GM18505 (cell line): ENCODE measurements around the gene INPP5A.

Experiments
- ATAC-seq: cut with Tn5 transposase; IDR thresholded peaks from one replicate; pipeline ENCODE4 v1.9.1; 2021; ENCODE audit not compliant: unreplicated experiment
- POLR2A ChIP-seq: IDR thresholded peaks from 4 replicates; pipeline ENCODE4 v1.6.1; 2011; ENCODE audit warnings: borderline replicate concordance; ENCODE audit not compliant: insufficient read depth, insufficient read length; ENCODE audit errors: extremely low read depth

Gene INPP5A

DNA sequence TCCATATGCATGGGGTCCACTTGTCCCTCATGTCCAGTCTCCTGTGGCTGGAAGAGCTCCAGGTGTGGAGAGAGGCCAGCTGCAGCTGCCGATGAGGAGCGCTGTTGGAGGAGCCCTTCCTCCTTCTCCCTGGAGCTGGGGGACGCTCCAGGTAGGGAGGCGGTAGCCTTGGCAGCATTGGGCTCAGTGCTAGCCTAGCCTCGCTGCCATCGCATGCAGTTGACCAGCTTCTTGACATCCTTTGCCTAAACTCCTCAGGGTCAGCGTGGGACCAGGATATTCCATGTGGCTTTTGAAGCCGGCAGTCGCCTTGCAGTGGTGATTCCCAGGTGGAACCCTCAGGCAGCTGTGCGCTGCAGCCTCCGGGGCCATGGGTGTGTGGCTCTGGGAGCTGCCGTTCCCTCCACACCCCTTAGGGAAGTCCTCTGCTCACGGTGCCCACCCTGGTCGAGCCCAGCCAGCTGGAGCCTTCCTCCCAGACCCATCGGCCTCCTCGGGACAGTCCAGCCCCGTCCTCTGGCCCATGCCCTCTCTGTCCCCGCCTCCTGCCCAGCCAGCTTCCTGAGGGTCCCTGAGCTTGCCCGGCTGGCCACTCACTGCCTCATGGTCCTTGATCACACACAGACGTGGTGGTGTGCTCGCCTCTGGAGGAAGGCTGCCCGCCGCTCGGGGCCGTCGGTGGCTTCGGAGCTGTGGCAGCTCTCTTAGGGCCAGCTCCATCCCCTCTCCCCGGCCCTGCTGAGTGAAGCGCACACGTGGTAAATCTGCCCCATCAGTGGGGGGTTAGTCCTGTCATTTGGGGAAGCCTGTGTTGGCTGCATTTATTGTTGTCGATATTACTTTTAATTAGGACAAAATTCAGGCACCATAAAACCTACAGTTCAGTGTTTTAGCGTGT lies 21.2 kb downstream of the INPP5A start:
- no peak for ATAC-seq
- TF ChIP-seq POLR2A, result no peak

DNA sequence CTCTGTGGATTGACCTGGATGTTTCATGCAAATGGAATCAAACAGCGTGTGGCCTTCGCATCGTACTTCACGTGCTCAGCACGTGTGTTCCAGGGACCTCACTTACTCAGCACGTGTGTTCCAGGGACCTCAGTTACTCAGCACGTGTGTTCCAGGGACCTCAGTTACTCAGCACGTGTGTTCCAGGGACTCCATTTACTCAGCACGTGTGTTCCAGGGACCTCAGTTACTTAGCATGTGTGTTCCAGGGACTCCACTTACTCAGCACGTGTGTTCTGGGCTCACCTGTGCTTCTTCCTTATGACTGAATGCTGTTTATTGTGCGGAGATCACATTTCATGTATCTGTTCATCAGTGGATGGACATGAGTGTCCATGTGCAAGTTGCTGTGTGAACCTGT lies 22.0 kb downstream of the INPP5A start:
- no peak for ATAC-seq
- no peak for TF ChIP-seq POLR2A

DNA sequence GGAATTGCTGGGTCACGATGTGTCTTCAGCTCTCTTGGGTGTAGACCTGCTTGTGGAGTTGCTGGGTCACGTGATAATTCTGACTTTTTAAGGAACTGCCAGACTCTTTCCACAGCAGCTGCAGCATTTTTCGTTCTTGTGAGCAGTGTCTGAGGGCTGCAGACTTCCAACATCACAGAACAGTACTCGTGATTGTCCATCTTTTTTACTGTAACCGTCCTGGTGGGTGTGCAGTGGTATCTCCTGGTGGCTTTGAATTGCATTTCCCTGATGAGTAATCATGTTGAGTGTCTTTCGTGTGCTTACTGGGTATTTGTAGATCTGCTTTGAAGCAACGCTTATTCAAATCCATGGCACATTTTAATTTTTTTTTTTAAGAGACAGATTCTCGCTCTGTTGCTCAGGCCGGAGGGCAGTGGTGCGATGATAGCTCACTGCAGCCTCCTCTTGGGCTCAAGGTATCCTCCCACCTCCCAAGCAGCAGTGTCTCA lies 22.7 kb downstream of the INPP5A start:
- TF ChIP-seq POLR2A, result no peak
- peak; percentile 57 for ATAC-seq

DNA sequence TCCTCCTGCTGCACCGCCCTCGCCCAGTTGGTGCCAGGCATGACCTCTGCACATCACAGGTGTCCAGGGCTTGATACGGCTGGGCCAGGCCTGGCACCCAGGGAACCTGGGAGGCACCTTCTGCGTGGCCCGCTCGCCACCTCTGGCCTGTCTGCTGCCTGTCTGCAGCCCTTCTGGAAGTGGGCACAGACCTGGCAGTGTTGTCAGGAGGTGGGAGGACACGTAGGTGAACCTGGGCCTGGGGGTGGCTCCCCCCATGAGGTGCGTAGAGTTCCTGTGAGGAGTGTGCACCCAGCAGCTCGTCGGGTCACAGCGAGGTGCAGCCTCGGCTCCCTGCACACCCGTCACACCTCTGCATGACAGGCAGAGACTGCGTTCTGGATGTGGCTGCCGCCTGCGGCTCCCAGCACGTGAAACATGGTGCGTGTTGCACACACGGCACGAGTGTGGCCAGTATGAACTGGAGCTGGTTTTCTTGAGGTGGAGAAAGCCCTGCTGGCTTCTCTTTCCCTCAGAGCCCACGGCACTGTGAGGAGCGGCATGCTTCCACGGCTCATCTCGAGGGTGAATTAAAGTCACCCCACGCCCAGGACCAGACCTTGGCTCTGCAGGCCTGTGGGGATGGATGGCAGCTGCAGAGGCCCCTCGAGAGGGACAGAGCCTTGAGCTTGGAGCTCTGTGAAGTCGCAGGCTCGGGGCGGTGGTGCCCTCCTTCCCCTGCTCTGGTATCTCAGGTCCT lies 24.8 kb downstream of the INPP5A start:
- no peak for ATAC-seq
- TF ChIP-seq POLR2A, result no peak

DNA sequence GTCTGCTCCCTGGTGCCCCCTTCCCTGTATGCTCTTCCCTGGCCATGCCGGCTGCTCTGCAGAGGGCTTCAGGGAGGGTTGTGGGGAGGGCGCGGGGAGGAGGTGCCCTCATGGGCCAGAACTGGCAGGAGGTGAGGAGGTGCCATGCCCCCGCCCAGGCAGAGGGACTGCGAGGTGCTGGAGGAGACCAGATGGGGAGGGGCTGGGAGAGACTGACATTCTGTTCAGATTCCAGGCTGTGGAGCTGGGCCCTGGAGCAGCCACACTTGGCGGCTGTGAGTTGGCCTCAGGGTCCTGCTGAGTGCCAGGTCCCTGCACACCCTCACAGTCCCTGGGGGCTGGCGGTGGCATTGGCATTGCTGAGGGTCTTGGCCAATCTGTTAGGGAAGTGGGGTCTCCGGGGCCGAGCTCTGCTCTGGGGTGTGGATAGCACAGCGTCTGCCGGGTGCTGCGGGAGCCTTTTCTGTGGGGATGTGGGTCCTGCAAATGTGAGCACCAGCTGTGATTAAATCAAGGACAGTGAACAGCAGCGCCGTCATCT lies 25.4 kb downstream of the INPP5A start:
- ATAC-seq, result no peak
- no peak for TF ChIP-seq POLR2A

DNA sequence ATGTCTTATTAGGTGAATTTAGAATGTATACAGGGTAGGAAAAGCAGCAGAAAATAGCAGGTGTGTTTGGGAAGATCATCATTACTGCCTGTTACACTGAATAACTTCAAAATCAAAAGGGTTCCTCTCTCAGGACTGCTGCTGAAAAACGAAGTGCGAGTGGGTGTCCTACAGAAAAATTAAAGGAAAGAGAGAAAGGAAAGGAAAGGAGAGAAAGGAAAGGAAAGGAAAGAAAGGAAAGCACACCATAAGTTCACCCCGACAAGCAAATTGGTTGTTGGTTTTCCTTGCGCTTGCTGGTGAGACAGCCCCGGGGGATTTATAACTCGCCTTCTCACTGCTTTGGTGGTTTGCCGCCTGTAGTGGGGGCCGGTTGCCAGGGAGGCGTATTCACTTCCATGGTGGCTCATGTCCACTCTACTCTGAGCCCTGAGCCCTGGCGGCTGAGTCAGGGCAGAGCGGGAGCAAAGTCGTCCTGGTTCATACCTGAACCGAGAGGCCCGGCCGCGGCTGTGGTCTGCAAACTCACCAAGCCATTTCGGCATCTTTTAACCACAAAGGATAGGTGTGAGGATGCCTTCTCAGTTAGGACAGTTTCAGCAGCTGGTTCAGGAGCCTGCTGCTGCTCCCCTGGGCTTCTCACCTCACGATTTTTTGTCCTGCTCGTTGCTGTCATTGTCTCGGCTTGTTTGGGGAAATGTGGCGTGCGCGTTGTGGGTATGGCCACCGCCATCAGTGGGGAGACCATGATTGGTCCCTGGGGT lies 26.1 kb downstream of the INPP5A start:
- TF ChIP-seq POLR2A, result no peak

DNA sequence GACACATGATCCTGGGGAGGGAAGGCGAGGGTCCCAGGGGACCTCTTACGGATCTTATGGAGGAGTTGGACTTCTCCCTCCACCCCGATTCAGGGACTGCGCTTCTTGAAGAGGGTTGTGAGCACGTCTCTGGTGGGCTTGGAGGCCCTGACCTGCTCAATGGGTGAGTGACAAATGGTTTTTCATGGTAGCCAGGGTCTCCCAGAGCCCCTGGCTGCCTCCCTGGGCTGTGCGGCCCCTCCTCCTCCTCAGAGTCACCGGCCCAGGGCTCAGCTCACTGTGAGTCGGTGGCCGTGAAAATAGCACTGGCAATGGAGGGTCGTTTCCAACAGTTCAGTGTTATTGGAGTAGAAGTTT lies 26.6 kb downstream of the INPP5A start:
- no peak for ATAC-seq
- TF ChIP-seq POLR2A, result no peak

More for the DNA sequence above, 26.1 kb downstream of the INPP5A start:
- no peak for ATAC-seq

DNA sequence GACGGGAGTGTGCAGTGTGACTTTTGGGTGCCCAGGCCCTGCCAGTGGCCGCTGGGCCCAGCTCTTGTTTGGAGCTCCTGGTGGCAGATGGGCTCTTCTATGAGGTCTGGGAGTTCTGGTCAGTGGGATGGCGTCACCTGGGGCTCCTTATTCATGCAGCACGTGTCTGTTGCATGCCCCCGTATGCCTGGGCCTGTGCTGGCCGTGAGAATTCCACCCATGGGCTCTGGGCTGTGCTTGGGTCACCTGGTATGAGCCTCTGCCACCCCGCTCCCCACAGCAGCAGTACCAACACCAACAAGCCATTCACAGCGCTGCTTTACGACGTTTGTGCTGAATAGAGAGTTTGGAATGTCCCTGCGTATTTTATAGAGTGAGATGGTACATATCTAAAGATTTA lies 27.1 kb downstream of the INPP5A start:
- TF ChIP-seq POLR2A, result no peak
- no peak for ATAC-seq

DNA sequence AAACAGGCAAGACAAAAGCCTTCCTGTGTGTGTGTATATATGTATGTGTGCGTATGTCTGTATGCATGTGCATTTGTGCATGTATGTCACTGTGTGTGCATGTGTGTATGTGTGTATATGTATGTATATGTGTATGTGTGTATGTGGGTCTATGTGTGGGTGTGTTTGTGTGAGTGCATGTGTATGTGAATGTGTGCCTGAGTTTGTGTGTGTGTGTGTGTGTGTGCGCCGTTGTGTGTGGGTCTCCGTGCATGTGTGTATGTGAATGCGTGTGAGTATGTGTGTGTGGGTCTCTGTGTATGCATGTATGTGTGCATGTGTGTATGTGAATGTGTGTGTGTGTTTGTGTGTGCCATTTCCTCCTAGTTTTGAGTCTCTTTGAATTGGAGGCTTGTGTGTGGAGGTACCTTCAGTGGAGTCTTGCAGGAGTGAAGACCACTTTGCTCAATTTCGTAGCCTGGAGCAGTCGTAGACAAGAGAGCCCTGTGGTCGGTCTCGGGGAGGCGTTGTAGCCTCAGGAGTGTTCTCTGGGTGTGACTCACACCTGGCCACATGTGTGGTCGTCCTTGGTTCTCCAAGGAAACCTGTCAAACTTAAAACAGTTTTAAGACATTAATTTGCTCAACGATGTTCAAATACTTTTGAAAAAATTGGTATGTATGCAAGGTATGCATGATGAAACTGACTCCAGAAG lies 28.1 kb downstream of the INPP5A start:
- no peak for TF ChIP-seq POLR2A
- ATAC-seq, result no peak

DNA sequence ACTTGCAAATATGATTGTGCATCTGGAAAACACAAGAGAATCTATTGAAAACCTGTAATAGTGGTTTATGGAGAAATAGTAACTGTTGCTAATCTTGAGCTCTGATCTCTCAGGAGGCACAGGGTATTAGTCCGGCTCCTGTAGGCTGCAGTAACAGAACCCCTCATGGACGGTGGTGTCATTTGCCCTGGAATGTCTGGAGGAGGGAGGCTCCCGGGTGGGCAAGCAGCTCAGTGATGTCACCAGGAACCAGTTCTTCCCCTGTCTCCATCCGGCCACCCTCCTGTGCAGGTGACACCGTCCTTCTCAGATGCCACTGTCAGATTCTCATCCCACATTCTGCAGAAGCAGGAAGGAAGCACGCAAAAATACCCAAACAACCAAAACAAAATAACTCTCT lies 29.3 kb downstream of the INPP5A start:
- TF ChIP-seq POLR2A, result no peak

DNA sequence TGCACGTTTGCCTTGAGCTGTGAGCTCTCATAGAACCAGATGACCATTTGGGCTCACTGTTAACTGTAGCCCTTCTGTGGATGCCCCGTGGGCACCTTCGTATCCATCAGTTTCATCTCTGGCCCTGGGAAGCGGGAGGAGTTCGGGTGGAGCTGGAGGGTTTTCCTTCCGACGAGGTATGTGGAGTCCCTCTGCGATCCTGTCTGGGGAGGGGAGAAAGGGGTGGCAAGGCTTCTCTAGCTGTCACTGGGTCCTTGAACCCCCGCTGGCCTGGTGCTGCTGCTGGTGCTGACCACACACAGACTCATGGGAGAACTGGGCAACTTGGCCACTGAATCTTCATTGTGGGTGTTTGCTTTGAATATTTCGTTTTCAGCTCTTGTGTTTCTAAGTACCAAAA lies 32.7 kb downstream of the INPP5A start:
- ATAC-seq, result no peak
- no peak for TF ChIP-seq POLR2A

More for the DNA sequence above, 29.3 kb downstream of the INPP5A start:
- no peak for ATAC-seq
